K562 (cell line): ENCODE results near the gene RASAL1. TPM values are rescaled to one million over a fixed set of nuclear protein-coding genes. Genes with fewer than 3 reads are reported as not detected.

Experiments
- ARID4B ChIP-seq: sonication (generic); formaldehyde crosslinking; IDR thresholded peaks from 2 replicates; pipeline ENCODE4 v1.8.0; 2022; ENCODE audit warnings: mild to moderate bottlenecking, missing genetic modification reagents
- ATF6 ChIP-seq: sonication (generic); formaldehyde crosslinking; IDR thresholded peaks from 2 replicates; pipeline ENCODE4 v1.4.0; 2020; ENCODE audit warnings: mild to moderate bottlenecking, missing genetic modification reagents
- FOSL1 ChIP-seq: fragments of 200-800 bp; sonication (Bioruptor generic); conservative IDR thresholded peaks from 2 replicates; pipeline ENCODE4 v1.6.1; 2016; ENCODE audit warnings: missing genetic modification characterization, missing compliant biosample characterization
- GTF2F1 ChIP-seq: IDR thresholded peaks from 2 replicates; pipeline ENCODE4 v1.6.1; 2011; ENCODE audit warnings: low read depth, low read length, improper control_type of control experiment
- LEF1 ChIP-seq: fragments of 450-650 bp; IDR thresholded peaks from 2 replicates; pipeline ENCODE4 v1.6.1; 2016; ENCODE audit warnings: mild to moderate bottlenecking
- MCM3 ChIP-seq: fragments of 450-650 bp; IDR thresholded peaks from 2 replicates; pipeline ENCODE4 v1.6.1; 2016
- NFATC3 ChIP-seq: fragments of 450-650 bp; IDR thresholded peaks from 2 replicates; pipeline ENCODE4 v1.6.1; 2017; ENCODE audit warnings: mild to moderate bottlenecking
- ZNF518B ChIP-seq: fragments of 250-450 bp; sonication (Bioruptor Pico); IDR thresholded peaks from 2 replicates; pipeline ENCODE4 v1.5.0; 2021; ENCODE audit warnings: mild to moderate bottlenecking, moderate library complexity
- ZNF696 ChIP-seq: fragments of 250-450 bp; sonication (Bioruptor Pico); conservative IDR thresholded peaks from 2 replicates; pipeline ENCODE4 v1.4.0; 2020; ENCODE audit warnings: mild to moderate bottlenecking, moderate library complexity
- polyA plus RNA-seq, 8 experiments: library from polyadenylated mRNA; depleted of rRNA in 4 of 8; stranded (reverse) in 5 of 8; unstranded in 3 of 8; fragments of >200 nt; fragmentation: Nextera tagmentation in 2 of 8; fragmentation: Illumina TruSeq in 1 of 8; extraction: Ambion mirVana in 2 of 8; extraction: Trizol in 1 of 8; gene quantifications; 2 replicates each; pipeline versions ENCODE4 v1.2.1 to v1.2.3, GENCODE V29; 2011 to 2014; ENCODE audit warnings: inconsistent platforms in 1 of 8, missing spikeins in 1 of 8
- total RNA-seq, 7 experiments: library from RNA; depleted of rRNA in 6 of 7; stranded (reverse); fragments of >200 nt in 6 of 7; fragmentation: Illumina TruSeq in 2 of 7; extraction: Trizol in 2 of 7; gene quantifications; 2 replicates each; pipeline versions ENCODE4 v1.2.1 to v1.2.3, GENCODE V29; 2011 to 2021; ENCODE audit warnings: low replicate concordance in 1 of 7

The RASAL1 gene
- total and polyA plus RNA-seq, 9 of the 15 experiments (the other 6 are each of a cell fraction or from before 2014, with no cell fraction given): 0.06 to 0.16 (median 0.14) TPM; not detected in 6

DNA sequence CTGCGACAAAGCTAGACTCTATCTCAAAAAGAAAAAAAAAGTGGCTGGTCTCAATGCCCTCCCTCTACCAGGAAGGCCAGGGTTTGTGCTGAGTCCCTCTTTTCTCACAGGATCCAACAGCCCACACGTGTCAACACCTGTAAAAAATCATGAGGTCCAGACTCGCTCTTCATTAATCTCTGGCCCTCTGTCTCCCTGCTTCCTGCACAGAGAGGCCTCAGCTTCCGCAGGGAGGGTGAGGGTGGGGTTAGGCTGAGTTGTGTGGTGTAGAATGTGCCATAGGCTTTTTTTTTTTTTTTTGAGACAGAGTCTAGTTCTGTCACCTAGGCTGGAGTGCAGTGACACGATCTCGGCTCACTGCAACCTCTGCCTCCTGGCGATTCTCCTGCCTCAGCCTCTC lies 20.1 kb upstream of the RASAL1 start (continued):
- TF ChIP-seq ZNF518B (CRISPR knock-in tag) (no peak), FOSL1 (tag) (no peak), NFATC3 (no peak), GTF2F1 (no peak), ATF6 (no peak), LEF1 (no peak), ARID4B (CRISPR knock-in tag) (no peak), ZNF696 (CRISPR knock-in tag) (no peak), MCM3 (no peak)
